TTC549 (cell line): ENCODE data around the gene HK1.
"Not testable (repeated sequence)": the region's sequence is repeated elsewhere in the genome, so short reads cannot be mapped to it uniquely, and the experiment has no call there.

Experiments used
- FAIRE-seq: peaks from 2 replicates; lab custom pipeline; 2012; peaks lifted over from hg19 to GRCh38; lab: Jason Lieb, UNC

HK1 gene

DNA sequence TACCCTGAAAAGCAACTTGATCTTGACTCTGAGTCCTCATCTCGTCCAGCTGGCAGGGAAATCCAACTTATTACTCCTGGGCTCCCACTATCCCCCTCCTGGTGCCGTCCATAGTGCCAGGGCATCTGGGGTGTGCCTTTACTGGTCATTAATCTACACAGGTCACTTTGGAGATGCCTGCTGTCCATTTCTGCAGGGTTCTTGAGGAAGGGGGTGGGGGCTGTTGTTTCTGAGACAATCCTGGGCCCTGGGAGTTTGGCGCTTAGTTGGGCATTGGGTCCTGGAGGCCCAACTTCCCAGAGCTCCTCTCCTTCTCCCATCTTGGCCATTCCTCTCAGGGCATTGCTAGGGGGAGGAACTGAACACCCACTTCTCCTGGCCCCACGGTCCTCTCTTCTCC lies 144.4 kb downstream of the HK1 start:
- no peak for FAIRE-seq

DNA sequence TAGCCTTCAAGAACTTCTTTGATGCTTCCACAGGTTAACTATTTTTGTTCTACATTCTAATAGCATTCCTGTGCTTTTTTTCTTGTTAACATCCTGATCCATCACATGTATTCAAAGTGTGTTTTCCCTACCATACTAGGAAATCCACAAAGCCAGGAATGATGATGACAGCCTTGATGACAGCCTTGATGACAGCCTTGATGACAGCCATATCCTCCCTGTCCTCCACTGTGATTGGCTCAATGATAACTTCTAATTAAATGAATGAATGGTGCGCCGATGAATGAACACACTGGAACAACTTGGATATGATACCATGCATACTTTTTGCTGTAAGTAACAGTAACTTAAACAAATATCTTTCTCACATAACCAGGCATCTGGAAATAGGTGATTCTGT lies 146.7 kb downstream of the HK1 start:
- FAIRE-seq: no peak

DNA sequence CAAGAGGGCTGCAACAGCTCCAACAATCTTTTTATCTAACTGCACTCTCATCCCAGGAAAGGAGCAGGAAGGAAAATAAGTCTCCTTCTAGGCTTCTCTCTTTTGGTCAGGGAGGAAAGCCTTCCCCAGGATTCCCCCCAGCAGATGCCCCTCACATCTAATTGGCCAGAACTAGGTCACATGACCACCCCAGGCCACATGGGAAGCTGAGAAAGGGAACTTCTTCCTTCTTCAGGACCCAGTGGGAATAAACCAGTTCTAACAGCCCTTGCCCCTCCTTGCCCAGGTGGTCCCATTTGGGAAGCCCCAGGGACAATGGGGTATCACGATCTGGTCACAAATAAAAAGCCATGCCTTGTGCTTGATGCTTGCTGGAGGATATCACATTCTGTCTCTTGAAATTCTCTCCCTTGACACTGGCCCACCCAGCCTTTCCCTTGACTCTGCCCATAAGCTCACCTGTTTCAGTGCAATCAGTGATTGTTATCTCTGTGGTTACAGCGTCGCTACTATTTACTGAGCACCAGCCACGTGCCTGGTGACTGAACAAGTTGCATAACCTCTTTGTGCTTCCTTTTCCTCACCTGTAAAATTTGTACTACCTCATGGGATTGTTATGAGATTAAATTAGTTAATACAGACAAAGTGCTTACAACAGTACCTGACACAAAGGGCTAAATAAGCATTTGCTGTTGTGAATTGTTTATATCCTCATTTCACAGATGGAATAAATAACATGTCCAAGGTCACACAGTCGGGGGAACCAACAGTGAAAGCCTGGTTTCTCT lies 147.4 kb downstream of the HK1 start:
- no peak for FAIRE-seq

DNA sequence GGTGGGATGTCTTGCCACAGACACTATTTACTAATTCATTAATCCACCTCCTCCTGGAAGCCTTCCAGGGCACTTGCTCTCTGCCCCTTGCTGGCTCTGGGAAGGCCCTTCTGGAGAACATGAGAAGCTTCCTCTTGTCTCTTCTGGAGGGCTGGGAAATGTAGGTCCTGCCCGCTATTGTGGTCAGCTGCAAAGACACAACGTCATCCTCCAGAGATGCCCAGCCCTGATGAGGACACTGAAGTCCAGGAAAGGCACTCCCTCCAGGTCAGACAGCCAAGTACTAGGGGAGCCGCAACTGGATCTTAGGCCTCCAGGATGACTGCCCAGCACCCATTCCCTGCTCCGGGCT lies 148.1 kb downstream of the HK1 start:
- FAIRE-seq: no peak

DNA sequence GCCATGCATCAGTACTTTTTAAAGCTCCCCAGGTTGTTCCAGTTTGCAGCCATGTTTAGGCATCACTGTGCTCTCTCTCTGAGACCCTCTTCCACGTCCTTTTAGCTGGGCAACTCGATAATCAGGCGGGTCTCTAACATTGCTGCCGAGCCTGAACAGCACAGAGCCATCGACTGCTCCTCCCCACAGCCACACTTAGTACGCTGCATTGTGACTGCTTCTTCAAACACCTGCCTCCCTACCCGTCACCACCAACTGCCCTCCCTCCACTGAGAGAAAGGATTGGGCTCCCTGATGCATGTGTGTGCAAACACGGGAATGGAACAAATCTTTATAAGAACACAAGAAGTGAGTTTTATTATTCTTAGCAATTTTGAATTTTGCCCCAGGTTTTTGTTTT lies 149.9 kb downstream of the HK1 start:
- FAIRE-seq: no peak

DNA sequence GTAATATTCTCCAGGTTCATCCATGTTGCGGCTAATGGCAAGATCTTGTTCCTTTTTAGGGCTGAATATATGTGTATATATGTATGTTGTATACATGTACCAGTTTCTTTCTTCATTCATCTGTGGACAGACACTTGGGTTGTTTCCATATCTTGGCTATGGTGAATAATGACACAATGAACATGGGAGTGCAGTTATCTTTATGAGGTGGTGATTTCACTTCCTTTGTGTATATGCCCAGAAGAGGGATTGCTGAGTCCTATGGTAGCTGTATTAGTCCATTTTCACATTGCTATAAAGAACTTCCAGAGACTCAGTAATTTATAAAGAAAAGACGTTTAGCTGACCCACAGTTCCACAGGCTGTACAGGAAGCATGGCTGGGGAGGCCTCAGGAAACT lies 155.9 kb downstream of the HK1 start:
- no peak for FAIRE-seq

DNA sequence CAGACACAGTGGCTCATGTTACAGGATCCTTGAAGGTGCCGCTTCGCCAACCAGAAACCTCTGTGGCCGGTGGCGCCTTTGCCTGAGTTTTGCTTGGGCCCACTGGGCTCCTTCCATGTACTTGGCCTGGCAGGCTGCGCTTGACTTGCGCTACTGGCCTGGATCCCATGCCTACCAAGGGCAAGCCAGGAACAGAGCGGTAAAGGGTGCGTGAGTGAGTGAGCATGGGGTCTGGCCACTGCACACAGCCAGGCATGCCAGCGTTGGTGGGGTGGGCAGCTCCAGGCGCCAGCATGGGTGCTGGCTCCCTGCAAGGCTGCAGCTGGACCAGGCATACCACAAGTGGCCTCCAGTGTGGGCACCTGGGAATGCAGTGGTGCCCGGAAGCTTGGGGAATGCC lies 156.6 kb downstream of the HK1 start:
- FAIRE-seq: no peak

DNA sequence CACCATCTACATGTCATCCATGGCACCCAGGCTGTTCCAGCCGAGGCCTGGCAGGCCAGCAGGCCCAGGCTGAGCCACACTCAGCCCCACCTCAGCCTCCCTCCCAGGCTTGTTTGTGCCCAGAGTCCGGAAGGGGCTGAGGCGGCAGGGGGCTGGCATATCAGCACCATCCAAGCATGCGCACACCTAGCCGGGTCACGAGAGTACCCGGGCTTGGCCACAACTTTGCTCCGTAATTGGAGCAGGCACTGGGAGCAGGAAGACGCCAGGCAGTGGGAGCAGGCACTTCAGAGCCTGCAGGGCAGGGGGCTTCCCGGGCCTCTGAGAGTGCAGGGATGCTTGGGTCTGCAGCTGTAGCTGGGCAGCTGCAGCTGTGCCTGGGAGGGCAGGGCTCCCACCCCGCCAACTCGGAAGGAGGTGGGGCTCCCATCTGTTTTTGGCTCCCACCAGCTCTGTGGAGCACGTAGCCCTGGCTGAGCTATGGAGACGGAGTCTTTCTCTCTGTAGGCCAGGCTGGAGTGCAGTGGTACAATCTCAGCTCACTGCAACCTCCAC lies 157.7 kb downstream of the HK1 start:
- FAIRE-seq: no peak

DNA sequence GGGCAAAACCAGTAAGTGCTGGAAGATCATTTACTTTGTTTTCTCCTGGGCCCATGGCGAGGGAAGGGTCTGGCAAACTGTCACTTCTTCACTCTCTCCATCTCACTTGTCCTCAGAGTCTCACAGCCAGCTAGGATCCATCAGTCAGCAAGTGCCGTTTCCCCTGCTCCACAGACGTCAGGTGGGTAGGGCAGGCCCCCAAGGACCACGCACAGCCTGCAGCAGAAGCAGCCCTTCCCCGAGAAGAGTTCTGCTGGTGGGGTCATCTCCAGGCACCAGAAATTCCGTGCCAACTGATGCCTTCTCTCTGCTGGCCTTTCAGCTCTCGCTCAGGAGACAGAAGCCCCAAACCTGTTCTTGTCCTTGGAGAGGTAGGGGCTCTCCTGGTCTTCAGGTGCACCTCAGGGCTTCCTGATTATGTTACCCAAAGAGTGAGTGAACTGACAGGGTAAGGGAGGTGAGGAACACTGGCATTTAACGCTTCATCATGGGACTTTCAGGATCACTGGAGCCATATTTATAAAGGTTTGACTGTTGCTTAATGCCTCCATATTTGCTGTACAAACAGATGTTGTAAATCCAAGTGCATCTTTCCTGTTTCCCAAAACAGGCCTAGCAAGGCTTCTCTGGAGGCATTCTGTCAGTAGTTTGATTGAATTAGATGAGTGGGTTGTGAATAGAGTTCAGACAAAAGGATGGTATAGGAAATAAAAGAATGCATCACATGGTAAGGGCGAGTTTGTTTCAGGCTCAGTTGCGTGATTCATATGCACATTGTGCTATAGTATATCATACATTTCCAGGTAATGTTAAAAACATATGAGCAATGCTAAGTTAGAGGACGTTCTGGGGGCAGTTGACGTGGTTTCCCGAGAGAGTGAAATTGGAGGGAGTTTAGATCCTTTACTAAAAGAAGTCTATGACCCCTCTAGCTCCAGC lies 159.3 kb downstream of the HK1 start:
- no peak for FAIRE-seq

DNA sequence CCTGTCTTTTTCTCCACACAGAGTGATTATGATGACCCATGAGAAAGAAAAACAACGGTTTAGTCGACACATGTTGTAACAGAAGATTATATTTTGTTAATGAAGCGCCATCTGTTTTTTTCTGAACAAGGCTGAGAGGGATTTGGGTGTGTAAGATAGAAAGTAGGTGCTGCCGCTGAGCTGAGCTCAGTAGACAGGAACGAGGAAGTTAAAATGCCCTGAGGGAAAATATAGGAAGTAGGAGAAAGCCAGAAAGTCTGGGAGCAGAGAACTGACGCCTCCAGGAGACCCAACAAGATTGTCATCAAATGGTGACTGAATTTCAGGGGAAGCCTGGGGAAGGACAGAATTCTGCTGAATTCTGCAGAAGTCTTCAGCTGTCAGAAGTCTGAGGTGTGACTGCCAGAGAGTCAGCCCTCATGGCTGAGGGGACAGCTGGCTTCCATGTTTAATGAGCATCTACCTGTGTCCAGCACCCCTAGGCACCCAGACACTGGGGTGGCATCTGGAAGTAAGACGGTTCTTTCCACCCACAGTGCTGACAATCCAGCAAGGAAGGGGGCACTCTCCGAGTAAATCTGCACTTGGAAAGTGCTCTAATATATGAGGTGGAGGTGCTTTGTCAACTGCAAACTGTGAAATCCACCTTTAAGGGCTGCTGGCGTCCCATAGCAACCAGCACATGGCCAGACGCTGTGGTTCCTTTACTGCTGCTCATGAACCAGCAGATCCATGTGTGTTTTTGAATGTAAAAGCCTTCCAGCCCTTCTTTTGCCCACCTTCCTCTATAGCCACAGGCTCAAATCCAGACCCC lies 160.4 kb downstream of the HK1 start:
- FAIRE-seq: no peak

DNA sequence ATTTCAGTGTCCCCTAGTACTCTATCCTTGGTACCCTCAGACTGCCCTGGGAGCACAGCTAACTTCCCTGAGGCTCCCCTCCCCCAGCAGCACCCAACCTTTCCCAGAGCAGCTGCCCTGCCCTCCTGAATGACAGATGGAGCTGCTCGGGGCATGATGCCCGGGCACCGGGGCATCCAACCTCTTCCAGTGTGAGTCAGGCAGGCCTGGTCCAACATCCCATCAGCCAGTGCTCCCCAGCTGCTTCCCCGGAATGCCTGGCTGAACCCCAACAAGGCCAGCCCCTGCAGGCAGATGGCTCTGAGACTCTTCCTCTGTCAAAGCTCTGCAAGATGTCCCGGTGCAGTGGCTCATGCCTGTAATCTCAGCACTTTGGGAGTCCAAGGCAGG lies 161.0 kb downstream of the HK1 start:
- no peak for FAIRE-seq

DNA sequence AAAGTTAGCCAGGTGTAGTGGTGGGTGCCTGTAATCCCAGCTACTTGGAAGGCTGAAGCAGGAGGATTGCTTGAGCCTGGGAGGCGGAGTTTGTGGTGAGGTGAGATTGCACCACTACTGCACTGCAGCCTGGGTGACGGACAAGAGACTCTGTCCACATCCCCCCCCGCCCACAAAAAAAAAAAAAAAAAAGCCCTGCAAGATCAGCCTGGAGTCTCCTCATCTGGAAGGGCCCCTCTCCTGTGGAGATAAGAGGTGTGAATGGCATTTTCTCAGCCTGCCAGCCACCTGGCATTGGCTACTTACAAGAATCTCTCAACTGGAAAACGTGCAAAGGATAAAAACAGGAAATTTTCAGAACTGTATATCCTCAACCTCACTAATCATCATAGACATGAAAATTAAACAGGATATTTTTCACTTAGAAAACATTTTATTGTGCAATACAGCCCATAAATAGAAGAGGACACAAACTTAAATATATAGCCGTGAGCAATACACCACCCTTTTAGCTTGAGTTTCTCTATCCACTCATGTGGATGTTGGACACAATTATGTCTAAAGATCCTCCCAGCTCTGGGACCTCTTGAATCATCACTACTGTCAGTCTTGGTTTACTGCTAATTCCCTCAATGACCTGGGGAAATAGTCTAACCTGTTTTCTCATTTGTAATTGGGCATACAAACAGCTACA lies 161.7 kb downstream of the HK1 start:
- no peak for FAIRE-seq

DNA sequence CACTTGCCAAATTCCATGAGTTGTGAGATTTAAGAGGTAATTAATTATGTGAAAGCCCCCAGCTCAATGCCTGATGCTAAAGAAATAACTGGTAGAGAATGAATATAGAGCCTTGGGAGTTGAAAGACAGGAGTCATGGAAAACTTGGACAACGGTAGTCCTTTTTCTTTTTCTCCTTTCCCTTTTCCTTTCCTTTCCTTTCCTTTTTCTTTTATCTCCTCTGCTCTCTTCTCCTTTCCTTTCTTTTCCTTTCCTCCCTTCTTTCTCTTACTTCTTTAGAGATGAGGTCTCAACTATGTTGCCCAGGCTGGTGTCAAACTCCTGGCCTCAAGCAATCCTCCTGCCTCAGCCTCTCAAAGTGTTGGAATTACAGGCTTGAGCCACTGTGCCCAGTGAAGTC lies 165.1 kb downstream of the HK1 start:
- no peak for FAIRE-seq

DNA sequence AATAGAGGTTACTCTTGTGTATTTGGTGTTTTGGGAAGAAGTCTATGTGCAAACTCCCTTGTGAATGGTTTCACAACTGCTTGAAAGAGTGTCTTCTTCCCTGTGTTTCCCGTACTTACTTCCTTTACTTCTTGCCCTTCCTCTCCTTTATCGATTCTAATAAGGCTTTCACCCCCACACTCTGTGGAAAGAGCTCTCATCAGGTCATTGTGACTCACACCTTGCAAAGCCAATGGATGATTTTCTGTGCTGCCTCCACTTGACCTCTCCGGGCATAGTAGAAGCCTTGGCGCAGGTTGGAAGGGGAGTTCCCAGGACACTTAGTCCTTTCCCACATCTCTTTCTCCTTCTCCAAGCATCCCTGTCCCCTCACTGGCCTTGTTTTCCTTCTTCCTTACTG lies 166.7 kb downstream of the HK1 start:
- no peak for FAIRE-seq

DNA sequence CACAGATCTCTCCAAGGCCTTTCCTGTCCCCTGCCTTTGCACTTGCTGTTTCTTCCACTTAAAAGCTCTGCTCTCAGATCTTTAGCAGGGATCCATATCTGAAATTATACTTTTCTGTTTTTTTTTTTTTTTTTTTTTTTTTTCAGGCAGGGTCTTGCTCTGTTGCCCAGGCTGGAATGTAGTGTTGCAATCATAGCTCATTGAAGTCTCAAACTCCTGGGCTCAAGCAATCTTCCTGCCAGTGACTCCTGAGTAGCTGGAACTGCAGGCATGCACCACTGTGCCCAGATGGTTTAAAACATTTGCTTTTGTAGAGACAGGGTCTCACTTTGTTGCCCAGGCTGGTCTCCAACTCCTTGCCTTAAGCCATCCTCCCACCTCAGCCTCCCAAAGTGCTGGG lies 167.9 kb downstream of the HK1 start:
- no peak for FAIRE-seq

DNA sequence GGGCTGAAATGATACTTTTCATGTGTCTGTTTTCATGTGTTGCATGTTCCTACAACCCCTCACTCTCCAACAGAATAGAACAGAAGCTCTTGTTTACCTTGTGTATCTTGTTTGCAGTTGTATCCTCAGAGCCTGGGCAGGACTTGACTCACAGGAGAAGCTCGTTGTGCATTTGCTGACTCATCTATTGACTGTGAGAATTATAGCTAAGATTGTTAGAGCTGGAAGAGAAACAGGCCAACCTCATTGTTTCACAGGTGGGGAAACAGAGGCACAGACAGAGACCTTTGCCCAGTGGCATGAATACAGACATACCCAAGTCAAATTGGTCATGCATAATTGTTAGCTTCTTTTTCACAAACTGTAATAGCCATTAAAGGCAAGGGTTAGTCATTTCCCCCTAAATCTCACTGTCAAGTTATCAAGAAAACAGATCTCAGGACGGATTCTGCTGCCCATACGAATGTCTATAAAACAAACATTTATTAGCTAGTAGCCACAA lies 168.4 kb downstream of the HK1 start:
- no peak for FAIRE-seq

DNA sequence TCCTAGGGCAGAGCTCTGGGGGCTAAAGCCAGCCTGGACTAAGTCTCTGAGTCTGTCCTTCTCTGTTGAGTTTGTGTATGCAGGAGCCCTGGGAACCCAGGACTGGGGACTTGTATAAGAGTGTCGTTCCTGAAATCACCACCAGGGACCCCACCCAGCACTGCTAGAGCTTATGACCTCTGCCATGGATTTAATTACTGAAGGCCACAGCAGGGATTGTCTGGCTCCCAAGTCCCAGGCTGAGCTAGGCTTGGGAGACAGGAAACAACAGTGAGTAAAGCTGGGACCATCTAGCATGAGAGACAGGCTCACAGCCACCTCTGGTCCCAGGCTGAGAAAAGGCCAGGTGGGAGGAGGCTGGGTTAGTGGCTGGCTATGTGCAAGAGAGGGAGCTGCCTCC lies 171.5 kb downstream of the HK1 start:
- no peak for FAIRE-seq

DNA sequence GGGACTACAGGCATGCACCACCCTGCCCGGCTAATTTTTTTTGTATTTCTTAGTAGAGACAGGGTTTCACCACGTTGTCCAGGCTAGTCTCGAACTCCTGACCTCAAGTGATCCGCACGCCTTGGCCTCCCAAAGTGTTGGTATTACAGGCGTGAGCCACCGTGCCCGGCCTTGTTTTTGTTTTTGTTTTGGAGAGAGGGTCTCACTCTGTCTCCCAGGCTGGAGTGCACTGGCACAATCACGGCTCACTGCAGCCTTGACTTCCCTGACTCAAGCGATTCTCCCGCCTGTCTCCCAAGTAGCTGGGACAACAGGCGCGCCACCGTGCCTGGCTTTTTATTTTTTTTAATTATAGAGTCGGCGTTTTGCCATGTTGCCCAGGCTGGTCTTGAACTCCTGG lies 172.1 kb downstream of the HK1 start:
- not testable (repeated sequence) for FAIRE-seq

DNA sequence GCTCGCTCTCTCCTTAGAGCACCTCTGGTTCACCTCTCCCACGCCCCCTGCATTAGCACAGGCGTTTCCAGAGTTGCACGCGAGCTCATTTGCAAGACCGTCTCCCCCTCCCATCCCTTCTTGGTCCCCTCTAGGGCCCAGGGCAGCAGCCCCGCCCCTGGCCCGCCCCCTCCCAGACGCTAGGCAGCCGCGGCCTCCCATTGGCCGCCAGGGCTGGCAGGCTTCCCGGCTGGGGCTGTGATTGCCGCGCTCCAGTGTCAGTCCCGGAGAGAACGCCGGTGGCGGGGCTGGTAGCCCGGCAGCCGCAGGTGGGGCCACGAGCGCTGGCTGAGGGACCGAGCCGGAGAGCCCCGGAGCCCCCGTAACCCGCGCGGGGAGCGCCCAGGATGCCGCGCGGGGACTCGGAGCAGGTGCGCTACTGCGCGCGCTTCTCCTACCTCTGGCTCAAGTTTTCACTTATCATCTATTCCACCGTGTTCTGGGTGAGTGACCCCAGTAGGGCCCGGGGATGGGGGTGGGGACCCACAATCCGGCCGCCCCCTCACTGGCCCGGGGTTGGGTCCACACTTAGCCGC lies 173.0 kb downstream of the HK1 start, which contains the start of gene TSPAN15:
TSS of gene TSPAN15 (plus strand) at position 257 of the 575 bp plus-strand sequence. CDS start at position 387, 130 bp downstream.
- no peak for FAIRE-seq
